GM21423 (cell line): ENCODE results near the gene C1orf146.
"Not testable (repeated sequence)": the region's sequence is repeated elsewhere in the genome, so short reads cannot be mapped to it uniquely, and the experiment has no call there.

Experiments used
- ATAC-seq: cut with Tn5 transposase; IDR thresholded peaks from one replicate; pipeline ENCODE4 v1.9.1; 2021; ENCODE audit warnings: mild to moderate bottlenecking, moderate library complexity; ENCODE audit not compliant: unreplicated experiment

C1orf146 gene, protein sequence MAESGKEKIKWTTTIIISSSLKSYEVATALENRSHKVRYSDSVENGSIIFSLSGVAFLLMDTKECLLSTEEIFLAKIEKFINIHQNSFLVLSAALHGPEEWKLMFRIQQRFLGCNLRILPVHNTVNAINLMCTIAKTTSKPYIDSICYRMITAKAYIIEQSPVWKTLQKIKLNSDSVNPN

DNA sequence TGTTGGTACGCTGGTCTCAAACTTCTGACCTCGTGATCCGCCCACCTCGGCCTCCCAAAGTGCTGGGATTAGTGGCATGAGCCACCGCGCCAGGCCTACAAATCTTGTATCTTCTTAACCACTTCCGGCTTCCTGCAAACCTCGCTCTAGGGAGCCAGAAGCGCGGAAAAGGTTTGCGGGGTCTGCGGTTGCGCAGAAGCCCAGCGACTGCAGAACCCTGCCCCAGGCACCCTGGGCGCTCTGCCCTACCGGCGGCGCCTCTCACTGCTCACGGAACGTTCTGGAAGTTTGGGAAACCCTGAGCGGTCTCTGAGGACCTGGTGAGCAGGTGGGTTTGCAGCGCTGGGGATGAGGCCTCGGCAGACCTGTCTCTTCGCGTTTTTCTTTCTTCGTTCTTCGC is at the start of gene C1orf146:
Gene C1orf146, plus strand, starts transcription at position 195 of the 400 bp plus-strand sequence. CDS start 13,506 bp downstream, outside the sequence.
- no peak for ATAC-seq

DNA sequence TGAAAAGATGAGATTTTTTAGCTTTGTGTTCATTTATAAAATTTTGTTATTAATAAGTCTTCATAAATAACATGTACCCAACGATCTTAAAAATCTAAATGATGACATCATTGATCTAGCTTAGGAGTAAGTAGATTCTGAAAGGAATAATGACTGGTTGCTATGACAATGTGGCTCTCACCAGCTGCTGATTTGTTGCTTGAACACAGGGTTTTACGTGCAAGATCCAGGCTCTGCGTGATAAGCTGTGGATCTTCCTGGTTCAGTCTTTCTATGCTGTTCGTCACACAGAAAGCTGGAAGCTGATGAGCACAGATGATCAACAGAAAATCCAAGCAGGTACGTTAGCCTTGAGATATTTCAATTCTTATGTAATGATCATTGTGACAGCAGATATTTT is 49.1 kb upstream of the C1orf146 start:
- no peak for ATAC-seq

DNA sequence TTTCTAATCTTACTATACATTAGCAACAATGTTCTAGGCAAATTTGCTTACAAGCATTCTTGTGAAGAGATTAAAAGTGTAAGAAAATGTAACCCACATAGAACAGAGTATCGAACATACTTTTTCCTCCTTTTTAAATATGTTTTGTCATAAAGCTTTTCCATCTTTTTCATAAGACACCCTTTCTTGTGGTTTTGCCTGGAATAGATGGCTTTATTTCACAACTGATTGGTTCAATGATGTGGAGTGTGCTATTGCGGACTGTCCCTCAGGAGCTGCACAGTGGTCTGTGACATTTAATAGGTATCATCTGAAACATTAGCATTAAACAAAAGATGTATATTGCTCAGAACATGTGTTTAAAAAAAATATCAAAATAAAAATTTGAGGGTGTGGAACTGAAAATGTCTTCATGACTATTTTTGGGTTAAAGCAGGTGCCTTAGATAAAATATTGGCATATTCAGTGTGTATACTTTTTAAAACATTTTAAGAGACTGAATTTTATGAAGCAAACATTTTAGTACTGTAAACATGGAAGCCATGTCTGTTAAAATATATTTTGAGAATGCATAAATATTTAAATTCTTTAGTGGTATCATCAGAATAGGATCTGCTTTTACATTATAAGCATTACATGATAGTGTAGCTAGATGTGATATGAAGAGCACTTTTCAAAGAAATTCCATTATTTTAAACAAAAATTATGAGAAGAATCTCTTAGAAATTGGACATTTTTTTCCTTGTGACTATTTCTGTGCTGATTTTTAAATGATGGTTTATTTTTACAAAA is 48.3 kb upstream of the C1orf146 start:
- ATAC-seq, result no peak

DNA sequence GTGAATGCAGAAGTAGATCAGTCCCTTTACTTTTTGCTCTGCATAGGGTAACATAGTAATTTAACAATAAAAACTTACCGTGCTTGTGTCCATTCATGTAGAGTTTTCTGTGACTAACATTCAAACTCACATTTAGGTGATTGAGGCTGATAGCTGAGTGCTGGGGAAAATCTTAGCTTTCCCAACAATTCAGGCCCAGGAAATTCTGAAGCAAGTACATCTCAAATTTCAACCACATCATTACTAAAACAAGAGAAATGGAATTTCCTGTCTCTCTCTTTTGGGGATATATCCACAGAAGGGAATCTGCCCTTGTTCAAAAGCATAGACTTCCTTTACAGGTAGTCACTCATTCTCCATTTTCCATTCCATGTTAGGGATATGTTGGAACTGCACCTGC is 33.1 kb upstream of the C1orf146 start:
- ATAC-seq, result no peak

DNA sequence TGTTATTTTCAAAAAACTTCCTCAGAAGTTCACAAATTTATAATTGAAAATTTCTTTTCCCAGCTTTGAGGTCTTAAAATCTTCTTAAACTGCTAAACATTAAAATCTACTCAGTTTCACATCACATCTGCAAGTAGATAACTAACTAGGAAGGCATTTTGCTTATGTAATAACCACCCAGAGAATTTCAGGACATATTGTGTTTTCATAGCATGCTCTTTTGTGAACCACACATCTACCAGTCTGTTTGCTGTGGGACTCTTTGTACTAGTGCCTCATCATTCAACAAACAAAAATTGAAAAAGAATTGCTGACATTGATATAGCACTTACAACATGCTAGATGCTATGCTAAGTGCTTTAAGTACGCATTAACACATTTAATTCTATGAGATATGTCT is 31.6 kb upstream of the C1orf146 start:
- ATAC-seq, result no peak

DNA sequence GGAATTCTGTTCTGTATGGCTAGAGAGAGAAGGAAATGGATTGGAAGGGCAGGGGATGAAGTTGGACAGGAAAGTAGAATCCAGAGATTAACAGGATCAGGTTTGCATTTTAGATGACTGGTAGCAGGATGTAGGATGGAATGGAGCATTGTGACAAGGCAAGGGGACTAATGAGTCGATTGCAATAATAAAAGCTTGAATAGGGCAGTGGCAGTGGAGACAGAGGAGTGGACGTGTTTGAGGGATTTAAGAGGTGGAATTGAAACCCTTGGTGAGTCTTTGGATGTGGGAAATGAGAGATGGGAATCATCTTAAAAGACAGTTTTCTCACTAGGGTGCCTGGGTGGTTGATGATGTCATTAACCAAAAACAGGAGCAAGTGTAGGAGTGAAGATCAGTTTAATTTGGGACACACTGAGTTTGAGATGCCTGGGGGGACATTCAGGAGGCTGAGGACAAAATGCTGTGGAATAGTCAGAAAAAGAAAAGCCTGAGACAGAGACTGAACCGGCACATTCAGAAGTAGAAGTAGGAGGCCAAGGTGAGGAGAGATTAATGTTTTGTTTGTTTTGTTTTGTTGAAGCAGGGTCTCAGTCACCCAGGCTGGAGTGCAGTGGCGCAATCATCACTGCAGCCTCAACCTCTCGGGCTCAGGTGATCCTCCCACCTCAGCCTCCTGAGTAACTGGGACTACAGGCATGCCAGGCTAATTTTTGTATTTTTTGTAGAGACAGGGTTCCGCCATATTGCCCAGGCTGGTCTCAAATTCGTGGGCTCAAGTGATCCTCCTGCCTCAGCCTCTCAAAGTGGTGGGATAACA is 29.1 kb upstream of the C1orf146 start:
- no peak for ATAC-seq

DNA sequence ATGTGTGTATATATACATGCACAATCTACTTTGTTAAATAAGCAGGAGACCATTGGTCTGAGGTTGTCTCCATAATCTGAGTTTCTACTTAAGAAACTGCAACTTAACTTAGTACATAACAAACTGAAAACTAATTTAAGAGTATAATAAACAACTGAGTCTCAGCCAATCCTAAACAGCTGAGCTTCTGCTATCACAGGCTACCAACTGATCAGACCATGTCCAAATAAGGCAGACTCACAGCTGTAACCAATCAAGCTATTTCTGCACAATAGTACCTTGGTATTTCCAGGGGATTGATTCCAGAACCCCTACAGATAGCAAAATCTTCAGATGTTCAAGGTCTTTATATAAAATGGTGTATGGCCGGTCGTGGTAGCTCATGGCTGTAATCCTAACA is 26.0 kb upstream of the C1orf146 start:
- ATAC-seq, result no peak

DNA sequence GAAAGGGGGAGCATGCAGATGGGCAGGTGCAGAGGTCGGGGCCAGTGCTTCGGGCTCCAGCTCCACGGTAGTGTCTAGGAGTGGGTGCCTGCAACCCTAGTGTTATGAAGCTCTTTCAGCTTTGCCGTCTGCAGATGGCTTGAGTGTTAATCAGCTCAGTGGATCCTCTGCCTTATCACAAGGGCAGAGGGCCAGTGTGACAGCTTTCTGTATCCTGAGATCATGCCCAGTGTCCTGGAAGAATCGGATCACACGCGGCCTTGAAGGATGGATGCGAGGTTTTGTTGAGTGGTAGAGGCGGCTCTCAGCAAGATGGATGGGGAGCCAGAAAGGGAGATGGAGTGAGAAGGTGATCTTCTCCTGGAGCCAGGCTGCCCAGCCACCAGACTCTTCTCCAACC is 25.5 kb upstream of the C1orf146 start:
- ATAC-seq, result no peak

DNA sequence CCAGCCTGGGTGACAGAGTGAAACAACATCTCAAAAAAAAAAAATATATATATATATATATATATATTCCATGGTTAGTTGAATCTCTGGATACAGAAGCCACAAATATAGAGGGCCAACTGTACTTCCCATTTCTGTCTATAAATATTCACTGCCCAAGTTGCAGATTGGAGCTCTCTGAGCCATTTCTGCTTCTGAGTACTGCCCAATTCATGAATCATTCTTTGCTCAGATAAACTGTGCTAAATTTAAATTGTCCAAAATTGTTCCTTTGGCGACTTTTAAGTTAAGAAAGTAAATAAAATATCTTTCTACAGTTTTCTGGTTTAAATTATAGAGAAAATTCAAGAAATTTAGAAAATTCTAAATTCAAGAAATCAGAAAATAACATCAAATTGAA is 23.2 kb upstream of the C1orf146 start:
- ATAC-seq, result no peak

DNA sequence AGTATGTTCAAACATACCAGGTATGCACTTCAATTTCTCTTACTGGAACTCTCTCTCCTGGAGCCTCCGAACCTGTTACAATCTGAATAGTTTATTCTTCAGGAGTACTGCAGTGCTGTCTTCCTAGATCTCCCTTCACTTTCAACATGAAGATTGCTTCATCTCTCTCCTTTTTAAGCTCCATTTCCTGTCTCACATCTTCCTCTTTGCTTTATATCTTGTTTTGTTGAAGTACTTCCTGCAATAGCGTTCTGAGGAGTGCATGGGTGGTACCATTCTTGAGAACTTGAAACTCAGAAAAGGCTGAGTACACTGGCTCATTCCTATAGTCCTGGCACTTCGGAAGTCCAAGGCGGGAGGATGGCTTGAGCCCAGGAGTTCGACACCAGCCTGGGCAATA is 15.7 kb upstream of the C1orf146 start:
- no peak for ATAC-seq

DNA sequence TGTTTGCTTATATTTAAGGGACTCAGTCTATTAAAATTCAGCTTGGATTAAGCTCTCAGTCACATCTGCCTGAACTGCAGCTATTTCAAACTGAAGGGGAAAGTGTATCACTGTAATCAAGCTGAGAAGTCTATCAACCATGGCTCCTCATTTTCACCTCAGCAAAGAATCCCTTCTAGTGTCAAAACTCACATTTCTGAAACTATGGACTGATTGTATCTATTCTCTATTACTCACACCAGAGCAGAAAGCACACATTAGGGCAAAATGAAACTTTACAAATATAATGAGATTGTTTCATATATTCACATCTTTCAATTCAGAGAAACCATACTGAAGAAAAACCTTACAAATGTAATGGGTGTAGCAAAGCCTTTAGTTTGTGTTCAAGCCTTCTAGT is 14.6 kb upstream of the C1orf146 start:
- no peak for ATAC-seq

DNA sequence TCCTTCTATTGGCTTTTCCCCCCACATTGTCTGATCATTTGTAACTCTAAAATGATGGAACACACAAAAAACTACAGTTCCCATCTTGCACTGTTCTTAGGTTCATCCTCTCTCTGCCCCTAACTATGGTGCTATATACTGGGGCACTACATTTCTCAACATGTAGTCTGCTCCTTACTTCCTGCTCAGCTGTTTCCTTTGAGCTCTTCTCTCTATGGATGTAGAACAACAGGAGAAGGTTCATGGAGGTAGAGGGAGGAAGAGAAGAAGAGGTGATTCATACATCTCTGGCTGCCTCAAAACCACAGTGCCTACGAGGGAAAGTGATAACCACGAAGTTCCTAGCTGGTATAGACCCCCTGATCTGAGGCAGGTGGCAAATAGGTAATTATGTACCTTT is 7.0 kb upstream of the C1orf146 start:
- no peak for ATAC-seq

DNA sequence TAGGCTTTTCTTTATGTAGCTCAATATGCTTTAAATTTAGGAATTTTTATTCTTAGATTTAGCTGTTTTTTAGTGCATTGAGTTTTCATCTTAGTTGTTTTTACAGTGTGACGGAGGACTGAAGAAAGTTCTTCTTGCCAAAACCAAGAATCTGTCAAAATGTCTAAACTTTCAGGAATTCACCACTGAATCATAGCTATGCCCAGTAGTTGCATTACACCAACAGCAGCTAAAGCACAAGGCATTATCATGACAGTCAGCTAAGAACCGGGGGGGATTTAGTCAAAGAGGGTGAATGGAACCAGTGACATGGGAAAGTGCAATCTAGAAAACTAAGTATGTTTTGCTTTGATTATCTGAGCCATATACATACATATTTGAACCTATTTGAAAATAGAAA is 6.5 kb upstream of the C1orf146 start:
- ATAC-seq, result no peak

DNA sequence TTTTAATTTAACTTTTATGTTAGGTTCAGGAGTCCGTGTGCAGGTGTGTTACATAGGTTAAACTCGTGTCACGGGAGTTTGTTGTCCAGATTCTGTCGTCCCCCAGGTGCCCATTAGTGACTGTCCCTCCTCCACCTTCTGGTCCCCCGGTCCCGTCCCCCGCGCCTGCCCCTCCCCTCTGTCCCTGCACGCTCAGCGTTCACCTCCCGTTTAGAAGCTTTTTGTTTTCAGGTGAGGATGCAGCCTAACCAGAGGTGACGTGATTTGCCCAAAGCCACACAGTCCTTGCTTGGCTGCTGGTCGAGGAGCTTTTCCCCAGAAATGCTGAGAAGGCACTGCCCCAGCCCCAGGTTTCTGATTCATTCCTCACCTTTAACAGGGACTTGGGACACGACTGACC is 844 bp downstream of the C1orf146 start:
- no peak for ATAC-seq

DNA sequence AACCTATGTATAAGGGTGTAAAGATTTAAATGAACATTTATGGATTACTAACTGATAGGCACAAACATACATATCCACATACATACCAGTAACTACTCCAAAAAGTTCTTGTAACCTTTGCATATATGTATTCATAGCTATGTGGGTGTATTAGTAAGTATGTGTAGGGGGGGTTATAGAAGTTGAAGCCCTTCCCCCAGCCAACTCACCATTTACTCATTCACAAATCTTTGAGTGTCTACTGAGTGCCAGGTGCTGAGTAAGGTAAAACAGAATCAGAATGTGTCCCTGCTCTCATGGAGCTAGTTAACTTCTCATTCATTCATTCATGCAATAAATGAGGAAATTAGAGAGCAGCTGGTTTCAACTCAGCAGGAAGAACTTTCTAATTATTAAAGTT is 1.3 kb downstream of the C1orf146 start:
- ATAC-seq, result no peak

DNA sequence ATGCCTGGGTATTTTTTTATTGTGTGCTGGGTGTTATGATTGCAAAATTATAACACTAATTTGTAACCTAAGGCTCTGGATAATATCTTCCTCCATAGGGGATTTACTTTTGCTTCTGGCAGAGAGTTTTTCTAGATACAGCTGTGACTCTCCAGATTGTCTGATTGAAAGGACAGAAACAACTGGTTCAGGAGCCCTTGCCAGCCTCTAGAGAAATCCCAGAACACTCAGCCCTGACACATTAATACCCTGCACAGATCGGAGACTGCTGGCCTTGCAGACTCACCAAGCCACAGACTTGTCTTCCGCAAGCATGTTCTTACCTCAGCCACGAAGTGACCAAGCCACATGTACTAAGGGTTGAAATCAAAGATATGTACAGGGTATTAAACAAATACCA is 10.7 kb downstream of the C1orf146 start:
- no peak for ATAC-seq

DNA sequence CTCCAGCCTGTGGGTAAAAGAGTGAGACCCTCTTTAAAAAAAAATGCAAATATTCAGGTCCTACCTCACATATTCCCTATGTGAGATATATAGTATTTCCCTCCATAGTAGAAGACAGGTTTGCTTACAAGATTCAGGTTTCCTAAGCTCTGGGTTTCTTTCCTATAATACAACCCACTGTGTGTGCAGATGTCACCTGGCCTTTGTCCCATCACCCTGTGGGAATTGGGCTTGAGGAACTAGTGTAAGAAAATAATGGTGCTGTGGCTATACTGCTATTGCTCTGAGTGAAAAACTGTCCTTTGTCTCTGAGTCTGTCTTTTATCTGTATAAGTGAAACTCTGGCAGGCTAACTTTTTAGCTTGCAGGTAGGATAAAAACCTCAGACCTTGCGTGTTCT is 13.0 kb downstream of the C1orf146 start:
- ATAC-seq, result no peak

DNA sequence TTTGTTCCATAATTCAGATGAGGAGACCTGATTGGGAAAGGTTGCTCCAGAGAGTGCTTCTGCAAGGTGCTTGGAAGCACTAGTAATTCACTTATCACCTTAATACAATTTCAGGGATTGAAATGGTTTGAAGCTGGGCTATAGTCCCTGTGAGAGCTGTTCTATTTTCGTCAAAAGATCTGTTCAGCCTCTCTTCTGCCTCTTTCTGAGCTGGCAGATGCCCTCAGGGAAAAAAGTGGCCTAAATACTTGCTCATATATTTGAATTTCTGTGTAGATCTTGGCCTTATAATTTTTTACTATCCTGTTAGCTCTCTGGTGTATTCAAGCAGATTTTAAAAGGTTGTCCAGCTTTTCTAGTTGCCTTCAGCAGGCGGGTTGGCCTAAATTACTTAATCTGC is 22.3 kb downstream of the C1orf146 start:
- ATAC-seq, result no peak

DNA sequence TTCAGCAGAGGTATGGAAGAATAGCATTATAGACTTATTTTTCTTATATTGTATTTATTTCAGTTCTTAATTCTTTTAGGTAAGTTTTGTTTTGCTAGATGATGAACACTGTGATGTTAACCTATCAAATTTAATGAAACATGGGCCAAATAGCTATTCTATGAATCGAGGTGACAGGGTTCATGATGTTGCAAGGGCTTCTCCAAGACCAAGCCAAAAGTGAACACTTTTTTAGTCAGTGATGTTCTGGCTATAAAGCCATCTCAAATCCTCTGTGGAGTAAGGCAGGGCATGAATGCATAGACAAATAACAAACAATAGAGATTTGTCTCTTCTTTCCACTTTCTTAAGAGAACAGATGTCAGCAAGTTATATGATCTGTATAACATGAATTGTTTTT is 26.7 kb downstream of the C1orf146 start:
- no peak for ATAC-seq

DNA sequence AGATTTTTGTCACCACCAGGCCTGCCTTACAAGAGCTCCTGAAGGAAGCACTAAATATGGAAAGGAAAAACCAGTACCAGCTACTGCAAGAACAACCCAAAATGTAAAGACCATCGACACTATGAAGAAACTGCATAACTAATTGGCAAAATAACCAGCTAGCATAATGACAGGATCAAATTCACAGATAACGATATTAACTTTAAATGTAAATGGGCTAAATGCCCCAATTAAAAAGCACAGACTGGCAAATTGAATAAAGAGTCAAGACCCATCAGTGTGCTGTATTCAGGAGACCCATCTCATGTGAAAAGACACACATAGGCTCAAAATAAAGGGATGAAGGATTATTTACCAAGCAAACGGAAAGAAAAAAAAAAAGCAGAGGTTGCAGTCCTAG is 37.0 kb downstream of the C1orf146 start:
- not testable (repeated sequence) for ATAC-seq

DNA sequence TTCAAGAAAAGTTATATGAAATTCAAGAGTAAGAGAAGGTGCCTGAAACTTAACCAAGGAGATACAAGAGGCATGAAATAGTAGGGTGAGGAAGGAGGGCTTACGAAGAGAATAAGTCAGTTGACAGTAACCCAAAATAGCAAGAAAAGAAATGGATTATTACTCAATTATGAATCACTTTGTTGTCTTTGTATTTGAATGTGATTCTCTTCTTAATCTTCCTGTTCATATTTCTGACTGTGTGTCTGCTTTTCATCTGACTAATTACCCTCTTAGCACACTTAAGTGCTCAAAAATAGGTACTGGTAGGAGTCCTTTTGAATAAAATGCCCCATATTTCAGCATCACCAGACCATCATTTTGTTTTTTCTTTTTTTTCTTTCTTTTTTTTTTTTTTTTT is 41.6 kb downstream of the C1orf146 start:
- ATAC-seq, result no peak

DNA sequence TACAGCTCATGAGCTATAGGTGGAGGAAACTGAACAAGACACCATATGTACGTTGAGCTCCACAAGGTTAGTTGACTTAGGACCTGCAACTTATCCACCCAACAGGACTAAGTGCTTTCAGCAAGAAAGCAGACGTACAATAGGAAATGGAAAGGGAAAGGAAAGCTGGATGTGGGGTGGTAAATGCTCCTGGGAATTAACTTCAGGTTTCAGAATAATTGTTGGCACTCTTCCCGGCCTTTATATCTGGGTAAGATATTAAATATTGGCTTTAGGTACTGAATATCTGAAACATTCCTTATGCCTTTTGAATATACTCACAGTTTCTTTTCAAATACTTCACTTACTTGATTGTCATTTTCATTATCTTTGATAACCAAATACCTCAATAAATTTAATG is 44.8 kb downstream of the C1orf146 start:
- ATAC-seq, result no peak
